Thoracic aorta (tissue), 2 donors: ENCODE results near the gene UNC93B1. TPM values are rescaled to one million over a fixed set of nuclear protein-coding genes. Genes with fewer than 3 reads are reported as not detected.
"Not testable (repeated sequence)": the region's sequence is repeated elsewhere in the genome, so short reads cannot be mapped to it uniquely, and the experiment has no call there.

Source experiments
- ATAC-seq: fragments of 150-250 bp; one replicate; pipeline ENCODE4 v1.8.0; 2017; ENCODE audit warnings: low read depth; ENCODE audit not compliant: insufficient number of reproducible peaks, low FRiP score
- DNase-seq: peaks from one replicate; pipeline ENCODE4 v3.0.0-alpha.2; 2020; ENCODE audit warnings: low spot score
- H3K27ac ChIP-seq, 2 donors: fragments of 200-600 bp; sonication (generic); 1 replicate in 1 of 2; 2 replicates in 1 of 2; pipeline ENCODE4 v1.5.1; 2016; ENCODE audit warnings: mild to moderate bottlenecking in 2 of 2, moderate library complexity in 2 of 2
- H3K27me3 ChIP-seq: fragments of 200-600 bp; sonication (generic); replicated peaks from 2 replicates; pipeline ENCODE4 v1.6.0; 2016; ENCODE audit warnings: mild to moderate bottlenecking; ENCODE audit not compliant: insufficient read depth
- H3K36me3 ChIP-seq: fragments of 200-600 bp; sonication (generic); one replicate; pipeline ENCODE4 v1.5.1; 2016
- H3K4me1 ChIP-seq, 2 donors: fragments of 200-600 bp; sonication (generic); 1 replicate in 1 of 2; 2 replicates in 1 of 2; pipeline versions ENCODE4 v1.5.1 to v1.6.0; 2016; ENCODE audit warnings: low read depth in 2 of 2, mild to moderate bottlenecking in 1 of 2; ENCODE audit not compliant: control insufficient read depth in 1 of 2
- H3K4me3 ChIP-seq: fragments of 200-600 bp; sonication (generic); 2 replicates; pipeline ENCODE4 v1.5.1; 2016; ENCODE audit warnings: mild to moderate bottlenecking
- H3K9me3 ChIP-seq: fragments of 200-600 bp; sonication (generic); 2 replicates; pipeline ENCODE4 v1.5.1; 2016
- total RNA-seq, 2 donors: library from RNA; depleted of rRNA; stranded (reverse); fragments of >200 nt; gene quantifications; one replicate each; pipeline versions ENCODE4 v1.1.0 to v1.2.3, GENCODE V29; 2016
- TF ChIP-seq, protein P1 (sequence below): fragments of 200-600 bp; sonication (generic); IDR thresholded peaks from one replicate; pipeline ENCODE4 v1.5.1; 2019; ENCODE audit warnings: antibody characterized with exemption

The UNC93B1 gene
- total RNA-seq, 2 donors from 2014 or later = 39.6 to 72.4 TPM

DNA sequence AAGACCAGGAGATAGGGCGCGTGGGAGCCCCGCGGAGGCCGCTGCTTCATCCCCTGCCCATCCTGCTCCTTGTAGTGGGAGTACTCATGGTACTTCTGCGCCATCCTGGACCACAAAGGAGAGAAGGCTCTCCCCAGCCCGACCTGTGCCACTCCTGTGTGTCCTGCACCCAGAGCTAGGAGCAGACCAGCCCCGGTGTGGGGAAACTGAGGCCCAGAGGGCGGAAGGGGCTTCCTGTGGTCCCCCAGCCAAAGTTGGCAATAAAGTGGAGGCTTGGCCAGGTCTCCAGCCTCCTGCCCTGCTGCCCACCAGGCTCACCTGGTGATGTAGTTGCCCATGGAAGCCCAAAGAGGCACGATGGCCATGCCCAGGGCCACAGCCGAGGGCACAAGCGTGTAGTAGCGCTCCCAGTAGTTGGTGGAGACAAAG lies 4.7 kb downstream of the UNC93B1 start:
- H3K27ac ChIP-seq = no peak overlapping the region
- no peaks in the 10 kb centered on the region for H3K9me3 ChIP-seq
- H3K36me3 ChIP-seq = no peaks in the 10 kb centered on the region
- TF ChIP-seq, protein P1, sequence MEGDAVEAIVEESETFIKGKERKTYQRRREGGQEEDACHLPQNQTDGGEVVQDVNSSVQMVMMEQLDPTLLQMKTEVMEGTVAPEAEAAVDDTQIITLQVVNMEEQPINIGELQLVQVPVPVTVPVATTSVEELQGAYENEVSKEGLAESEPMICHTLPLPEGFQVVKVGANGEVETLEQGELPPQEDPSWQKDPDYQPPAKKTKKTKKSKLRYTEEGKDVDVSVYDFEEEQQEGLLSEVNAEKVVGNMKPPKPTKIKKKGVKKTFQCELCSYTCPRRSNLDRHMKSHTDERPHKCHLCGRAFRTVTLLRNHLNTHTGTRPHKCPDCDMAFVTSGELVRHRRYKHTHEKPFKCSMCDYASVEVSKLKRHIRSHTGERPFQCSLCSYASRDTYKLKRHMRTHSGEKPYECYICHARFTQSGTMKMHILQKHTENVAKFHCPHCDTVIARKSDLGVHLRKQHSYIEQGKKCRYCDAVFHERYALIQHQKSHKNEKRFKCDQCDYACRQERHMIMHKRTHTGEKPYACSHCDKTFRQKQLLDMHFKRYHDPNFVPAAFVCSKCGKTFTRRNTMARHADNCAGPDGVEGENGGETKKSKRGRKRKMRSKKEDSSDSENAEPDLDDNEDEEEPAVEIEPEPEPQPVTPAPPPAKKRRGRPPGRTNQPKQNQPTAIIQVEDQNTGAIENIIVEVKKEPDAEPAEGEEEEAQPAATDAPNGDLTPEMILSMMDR = no peak
- no peaks in the 10 kb centered on the region for H3K27me3 ChIP-seq
- DNase-seq (no peak), ATAC-seq (no peak)
- peaks cover 0 to 2% of the 10 kb centered on the region in 2 donors for H3K4me1 ChIP-seq
- no peak overlapping the region for H3K4me3 ChIP-seq

DNA sequence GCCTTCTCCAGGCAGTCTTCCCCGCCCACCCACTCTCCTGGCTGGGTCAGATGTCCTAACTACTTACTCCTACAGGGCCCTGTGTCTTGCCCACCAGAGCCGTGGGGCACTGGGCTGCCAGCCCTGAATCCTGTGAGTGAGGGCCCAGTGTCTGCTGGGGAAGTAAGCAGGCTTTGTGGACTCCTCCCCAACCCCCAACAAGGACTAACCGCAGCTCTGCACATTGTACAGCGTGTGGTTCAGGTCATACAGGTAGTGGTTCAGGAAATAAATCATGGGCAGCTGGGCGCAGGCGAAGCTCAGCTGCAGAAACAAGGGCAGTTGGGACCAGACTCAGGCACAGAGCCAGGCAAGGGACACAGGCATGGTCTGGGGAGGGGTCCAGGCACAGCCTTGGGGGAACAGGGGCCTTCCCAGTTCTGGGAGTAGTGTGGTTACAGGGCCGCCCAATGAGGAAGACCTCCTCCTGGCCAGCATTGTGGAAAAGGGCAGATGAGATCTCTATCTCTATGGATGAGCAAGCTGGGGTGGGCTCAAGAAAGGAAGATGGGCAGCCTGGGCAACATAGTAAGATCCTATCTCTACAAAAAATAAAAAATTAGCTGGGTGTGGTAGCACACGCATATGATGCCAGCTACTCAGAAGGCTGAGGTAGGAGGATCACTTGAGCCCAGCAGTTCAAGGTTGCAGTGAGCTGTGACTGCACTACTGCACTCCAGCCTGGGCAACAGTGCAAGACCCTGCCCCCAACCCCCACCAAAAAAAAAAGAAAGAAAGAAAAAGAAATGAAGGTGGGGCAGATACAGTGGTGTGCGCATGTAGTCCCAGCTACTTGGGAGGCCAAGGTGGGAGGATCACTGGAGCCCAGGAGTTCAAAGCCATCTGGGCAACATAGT lies 5.5 kb downstream of the UNC93B1 start:
- DNase-seq (no peak), ATAC-seq (no peak)
- no peak overlapping the region for H3K27ac ChIP-seq
- no peaks in the 10 kb centered on the region for H3K27me3 ChIP-seq
- H3K4me1 ChIP-seq = no peaks in the 10 kb centered on the region
- no peaks in the 10 kb centered on the region for H3K9me3 ChIP-seq
- no peak overlapping the region for H3K4me3 ChIP-seq
- H3K36me3 ChIP-seq = no peaks in the 10 kb centered on the region
- TF ChIP-seq, protein P1 = no peak

DNA sequence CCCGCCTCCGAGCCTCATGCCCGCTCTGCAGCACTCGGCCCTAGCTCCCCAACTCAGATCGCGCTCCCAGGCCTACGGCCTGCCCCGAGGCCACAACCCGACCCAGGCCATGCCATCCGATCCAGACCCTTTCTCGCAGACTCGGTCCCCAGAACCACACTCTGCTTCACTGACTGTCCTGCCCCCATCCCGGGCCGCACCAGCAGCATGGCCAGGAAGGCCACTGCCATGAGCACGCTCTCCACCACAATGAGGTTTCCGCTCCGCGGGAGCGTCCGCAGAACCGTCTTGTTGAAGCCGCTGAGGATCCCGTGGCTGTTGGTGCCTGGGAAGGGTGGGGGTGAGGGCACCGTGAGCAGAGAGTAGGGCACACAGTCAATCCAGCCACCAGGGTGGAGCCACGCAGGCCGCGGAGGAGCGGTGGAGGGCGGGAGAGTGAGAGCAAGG lies 6.4 kb downstream of the UNC93B1 start:
- Histone ChIP-seq H3K4me3 (no peak overlapping the region), H3K27ac (no peak overlapping the region), H3K36me3 (no peaks in the 10 kb centered on the region), H3K4me1 (no peaks in the 10 kb centered on the region), H3K27me3 (no peaks in the 10 kb centered on the region), H3K9me3 (no peaks in the 10 kb centered on the region)
- DNase-seq (no peak), ATAC-seq (no peak)
- TF ChIP-seq, protein P1 = no peak

DNA sequence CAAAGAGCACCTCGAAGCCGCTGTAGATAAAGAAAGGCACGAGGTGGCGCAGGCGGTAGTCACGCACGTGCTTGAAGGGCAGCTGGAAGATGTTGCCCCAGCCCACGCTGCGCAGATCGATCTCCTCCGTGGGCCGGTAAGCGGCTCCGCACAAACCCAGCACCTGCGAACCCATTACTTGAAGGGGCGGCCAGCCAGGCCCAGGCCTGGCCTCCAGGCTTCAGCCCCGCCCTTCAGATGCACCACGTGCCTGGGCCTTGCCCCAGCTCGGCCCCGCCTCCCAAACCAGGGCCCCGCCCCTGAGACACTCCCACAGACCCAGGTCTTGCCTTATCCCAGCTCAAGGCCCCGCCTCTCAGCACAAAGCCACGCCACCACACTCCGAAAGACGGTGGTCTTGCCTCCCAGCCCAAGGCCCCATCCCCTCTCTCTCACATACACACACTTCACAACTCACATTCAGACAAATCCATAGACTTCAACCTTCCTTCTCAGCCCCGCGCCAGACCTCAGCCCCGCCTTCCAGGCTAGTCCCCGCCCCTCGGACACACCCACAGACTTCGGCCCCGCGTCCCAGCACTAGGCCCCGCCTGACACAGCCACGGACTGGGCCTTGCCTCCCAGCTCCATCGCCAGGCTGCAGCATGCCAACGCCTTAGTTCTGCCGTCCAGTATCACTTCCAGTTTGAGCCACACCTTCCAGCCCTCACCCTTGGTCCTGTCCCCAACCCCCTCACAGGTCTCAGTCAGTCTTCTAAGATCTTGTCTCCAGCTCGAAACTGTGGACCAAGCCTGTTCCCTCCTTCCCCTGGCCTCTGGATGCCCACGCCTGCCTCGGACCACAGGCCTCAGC lies 7.0 kb downstream of the UNC93B1 start:
- TF ChIP-seq, protein P1 = no peak
- H3K9me3 ChIP-seq = no peaks in the 10 kb centered on the region
- H3K4me3 ChIP-seq = no peak overlapping the region
- no peak for DNase-seq
- H3K4me1 ChIP-seq = no peaks in the 10 kb centered on the region
- no peak for ATAC-seq
- H3K27ac ChIP-seq = no peak overlapping the region
- no peaks in the 10 kb centered on the region for H3K36me3 ChIP-seq
- H3K27me3 ChIP-seq = no peaks in the 10 kb centered on the region

DNA sequence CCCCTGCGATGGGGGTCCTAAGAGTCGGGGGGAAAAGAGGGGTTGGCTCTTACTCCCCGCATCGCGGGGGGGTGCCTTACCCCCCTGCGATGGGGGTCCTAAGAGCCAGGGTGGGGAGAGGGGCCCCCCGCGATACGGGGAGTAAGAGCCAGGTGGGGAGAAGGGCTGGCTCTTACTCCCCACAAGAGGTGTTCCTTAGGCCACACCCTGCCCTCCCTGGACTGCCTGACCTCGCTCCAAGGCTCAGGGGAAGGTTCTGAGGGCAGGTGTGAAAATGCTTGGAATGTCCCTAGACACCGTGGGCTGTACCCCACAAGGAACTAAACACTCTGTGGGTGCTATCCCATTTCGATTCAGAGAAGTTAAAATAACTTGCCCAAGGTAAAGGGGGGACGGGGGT lies 7.8 kb downstream of the UNC93B1 start:
- TF ChIP-seq, protein P1 = no peak
- H3K4me3 ChIP-seq = no peak overlapping the region
- no peaks in the 10 kb centered on the region for H3K9me3 ChIP-seq
- no peaks in the 10 kb centered on the region for H3K4me1 ChIP-seq
- H3K27ac ChIP-seq = no peak overlapping the region
- ATAC-seq (no peak), DNase-seq (no peak)
- H3K27me3 ChIP-seq = no peaks in the 10 kb centered on the region
- H3K36me3 ChIP-seq = no peaks in the 10 kb centered on the region

DNA sequence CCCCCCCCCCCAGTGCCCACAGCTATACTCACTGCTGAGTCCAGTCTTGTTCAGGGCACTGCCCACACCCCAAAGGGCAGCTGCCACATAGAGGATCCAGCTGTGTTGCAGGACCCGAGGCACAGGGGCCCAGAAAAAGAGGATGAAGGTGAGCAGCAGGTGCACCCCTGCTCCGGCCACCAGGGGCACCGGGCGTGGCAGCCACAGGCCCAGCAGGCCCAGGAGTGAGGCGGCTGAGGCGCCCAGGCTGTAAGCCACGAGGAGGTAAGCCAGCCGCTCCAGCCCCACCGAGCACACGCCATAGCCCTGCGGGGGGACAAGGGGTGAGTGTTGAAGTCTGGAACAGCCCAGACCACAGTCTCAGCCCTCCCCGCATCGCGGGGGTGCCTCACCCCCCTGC lies 8.3 kb downstream of the UNC93B1 start:
- ATAC-seq = not testable (repeated sequence)

DNA sequence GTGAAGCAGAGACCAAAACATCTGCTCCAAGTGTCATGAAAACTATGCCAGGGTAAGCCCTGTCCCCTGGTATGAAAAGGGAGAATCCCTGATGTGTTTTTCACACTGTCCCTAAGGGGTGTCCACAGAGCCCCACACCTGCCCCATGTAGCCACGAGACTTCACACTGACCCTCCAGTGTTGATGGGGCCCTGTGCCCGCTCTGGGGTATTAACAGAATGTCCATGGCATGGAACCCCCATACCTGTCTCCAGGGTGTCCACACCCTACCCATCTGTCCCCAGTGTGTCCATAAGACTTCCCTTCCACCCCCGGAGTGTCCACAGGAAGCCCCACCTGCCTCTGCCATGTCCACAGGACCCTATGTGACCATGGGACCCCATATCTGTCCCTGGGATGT lies 8.8 kb downstream of the UNC93B1 start:
- H3K9me3 ChIP-seq, H3K4me3 ChIP-seq, H3K27ac ChIP-seq, H3K27me3 ChIP-seq, DNase-seq, H3K4me1 ChIP-seq, ATAC-seq, H3K36me3 ChIP-seq: not testable (repeated sequence)

More for the DNA sequence above, 8.3 kb downstream of the UNC93B1 start:
- not testable (repeated sequence) for H3K9me3 ChIP-seq, H3K4me3 ChIP-seq, H3K27me3 ChIP-seq, H3K36me3 ChIP-seq, H3K4me1 ChIP-seq, DNase-seq, H3K27ac ChIP-seq
